Stimulated activated CD4-positive, alpha-beta T cell treated with anti-CD3 and anti-CD28 coated beads, Interleukin-2, amount 100 ng/mL, for 24 hours (primary cell): ENCODE measurements around the gene PDE4B.
A peak's percentile ranks its signal among the peaks of the same experiment; 100 is the strongest.

Experiments used
- DNase-seq, 2 donors: peaks; one replicate each; pipeline ENCODE4 v3.0.0-alpha.2; 2020

Gene PDE4B

DNA sequence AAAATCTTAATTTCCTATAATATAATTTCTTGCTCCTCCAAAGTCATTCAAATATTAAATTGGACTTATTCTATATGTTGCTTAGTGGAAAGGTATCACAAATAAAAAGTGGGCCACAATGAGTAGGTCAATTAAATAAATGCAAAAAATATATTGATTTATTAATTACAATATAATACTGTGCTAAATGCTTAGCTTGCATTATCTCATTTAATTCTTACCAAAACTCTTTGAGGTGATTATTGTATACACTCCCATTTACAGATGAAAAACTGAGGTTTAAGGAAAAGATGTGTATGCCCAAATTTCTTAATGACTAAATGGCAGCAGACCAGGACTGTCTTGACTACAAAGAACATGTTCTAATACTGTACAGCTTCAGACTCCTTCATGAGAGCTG is 415.9 kb downstream of the PDE4B start:
- DNase-seq: no peak

GRCh38 chr1:66210635-66211244 is 418.0 kb downstream of the PDE4B start:
- no peak for DNase-seq

DNA sequence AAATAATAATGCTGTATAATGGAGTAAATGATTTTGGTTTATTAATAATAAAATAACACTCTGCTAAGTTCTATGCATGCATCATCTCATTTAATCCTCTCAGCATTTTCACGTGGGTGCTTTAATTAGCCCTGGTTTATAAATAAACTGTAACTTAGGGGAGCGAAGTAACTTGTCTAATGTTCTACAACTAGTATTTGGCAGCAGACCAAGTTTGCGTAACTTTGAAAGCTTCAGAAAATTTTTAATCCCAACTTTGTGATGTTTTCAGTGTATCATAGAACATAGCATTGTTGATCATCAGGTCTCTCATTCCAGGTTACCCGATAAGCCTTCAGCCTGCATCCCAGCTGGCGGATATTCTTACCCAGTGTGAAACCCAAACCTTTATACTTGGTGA is 418.8 kb downstream of the PDE4B start:
- DNase-seq: no peak

- no peak for DNase-seq
Measured at GRCh38 chr1:66213491-66213890, 420.8 kb downstream of the PDE4B start.

GRCh38 chr1:66214901-66215300 is 422.2 kb downstream of the PDE4B start:
- no peak for DNase-seq

- DNase-seq: no peak
Measured at GRCh38 chr1:66217021-66217420, 424.3 kb downstream of the PDE4B start.

GRCh38 chr1:66217561-66217960 is 424.9 kb downstream of the PDE4B start:
- no peak for DNase-seq

GRCh38 chr1:66220477-66220876 is 427.8 kb downstream of the PDE4B start:
- no peak for DNase-seq

- DNase-seq: no peak
Measured at GRCh38 chr1:66223681-66224080, 431.0 kb downstream of the PDE4B start.

GRCh38 chr1:66226985-66227384 is 434.3 kb downstream of the PDE4B start:
- no peak for DNase-seq

- no peak for DNase-seq
Measured at GRCh38 chr1:66227966-66228365, 435.3 kb downstream of the PDE4B start.

DNA sequence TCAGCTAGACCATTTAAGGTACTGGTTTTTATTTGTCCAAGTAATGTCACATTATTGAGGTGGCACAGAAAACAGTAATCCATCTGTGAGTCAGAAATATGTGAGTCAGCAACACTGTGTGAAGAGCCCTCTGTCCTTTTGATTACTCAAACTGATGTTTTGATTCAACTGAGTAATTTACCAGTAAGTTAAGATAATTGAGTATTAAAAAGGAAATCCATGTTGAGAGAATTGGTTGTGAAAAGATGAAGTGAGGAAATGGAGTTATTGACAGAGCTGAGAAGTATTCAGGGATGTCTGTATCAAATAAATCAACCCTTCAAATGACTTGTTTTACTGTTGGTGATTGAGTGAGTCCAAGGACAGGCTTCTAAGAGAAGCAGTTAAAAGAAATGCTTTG is 438.5 kb downstream of the PDE4B start:
- DNase-seq: no peak

- no peak for DNase-seq
Measured at GRCh38 chr1:66231681-66232463, 439.2 kb downstream of the PDE4B start.

DNA sequence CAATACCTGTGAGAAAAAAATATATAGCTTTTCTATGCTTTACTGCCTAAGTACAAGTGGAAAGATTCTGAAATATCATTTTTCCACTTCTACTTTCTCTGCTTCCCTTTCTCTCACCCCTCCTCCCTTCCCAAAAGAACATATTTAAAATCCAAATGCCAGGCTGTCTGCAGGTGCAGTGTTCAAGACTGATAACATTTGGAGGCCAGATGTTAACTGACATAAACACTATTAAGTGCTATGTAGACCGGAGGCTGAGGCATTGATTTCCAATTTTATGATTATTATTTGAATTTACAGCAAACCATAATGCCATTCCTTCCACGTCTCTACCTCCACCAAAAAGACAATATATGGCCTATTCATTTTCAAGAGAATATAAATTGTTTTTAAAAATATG is 444.3 kb downstream of the PDE4B start:
- no peak for DNase-seq

DNA sequence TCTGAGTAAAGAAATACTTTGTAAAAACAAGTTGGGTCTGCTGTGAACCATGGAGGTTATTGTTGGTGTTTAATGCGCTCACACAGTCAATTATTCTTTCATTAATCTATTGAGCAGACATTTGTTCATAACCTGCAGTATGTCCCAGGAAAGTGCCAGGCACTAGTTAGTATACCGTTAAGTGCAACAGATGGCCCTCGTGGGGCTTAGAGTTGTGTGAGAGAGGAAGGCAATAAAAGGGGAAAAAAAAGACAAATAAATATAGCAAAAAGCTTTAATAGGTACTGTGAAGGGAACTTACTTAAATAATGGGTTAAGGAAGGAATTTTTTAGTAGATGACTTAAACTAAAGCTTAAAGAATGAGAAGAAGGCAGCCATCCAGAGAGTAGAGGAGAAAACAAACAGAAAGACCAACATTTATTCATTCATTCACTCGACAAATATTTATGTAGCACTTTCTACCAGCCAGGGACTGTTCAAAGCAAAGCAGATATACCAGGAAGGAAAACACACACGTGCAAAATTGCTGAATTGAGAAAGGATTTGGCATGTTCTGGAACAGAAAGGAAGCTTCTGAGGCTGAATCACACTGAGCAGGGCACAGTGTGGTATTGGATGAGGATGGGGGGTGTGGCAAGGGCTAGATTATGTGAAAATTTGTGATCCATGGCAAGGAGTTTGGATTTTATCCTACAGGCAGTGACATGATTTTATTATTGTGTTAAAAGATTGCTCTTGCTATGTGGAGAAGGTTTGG is 445.2 kb downstream of the PDE4B start:
- no peak for DNase-seq

DNA sequence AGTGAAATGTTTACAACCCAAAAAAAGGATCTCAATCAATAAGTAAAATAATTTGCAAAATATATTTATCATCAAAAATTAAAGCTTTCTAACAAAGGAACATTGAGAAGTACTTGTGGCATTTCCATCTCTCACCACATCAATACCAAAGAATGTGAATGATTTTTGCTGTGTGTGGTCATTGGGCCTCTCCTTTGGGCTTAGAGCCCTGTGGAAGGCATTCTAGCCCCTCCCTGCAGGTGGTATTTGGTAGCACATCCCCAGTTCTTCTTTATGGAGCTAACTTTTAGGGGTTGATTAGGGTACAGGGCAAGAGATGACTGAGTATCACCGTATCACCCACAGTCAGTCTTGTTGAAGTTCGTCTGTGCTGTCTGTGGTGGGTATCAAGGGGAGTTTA is 447.1 kb downstream of the PDE4B start:
- DNase-seq: no peak

- DNase-seq: no peak
Measured at GRCh38 chr1:66240491-66241484, 448.1 kb downstream of the PDE4B start.

DNA sequence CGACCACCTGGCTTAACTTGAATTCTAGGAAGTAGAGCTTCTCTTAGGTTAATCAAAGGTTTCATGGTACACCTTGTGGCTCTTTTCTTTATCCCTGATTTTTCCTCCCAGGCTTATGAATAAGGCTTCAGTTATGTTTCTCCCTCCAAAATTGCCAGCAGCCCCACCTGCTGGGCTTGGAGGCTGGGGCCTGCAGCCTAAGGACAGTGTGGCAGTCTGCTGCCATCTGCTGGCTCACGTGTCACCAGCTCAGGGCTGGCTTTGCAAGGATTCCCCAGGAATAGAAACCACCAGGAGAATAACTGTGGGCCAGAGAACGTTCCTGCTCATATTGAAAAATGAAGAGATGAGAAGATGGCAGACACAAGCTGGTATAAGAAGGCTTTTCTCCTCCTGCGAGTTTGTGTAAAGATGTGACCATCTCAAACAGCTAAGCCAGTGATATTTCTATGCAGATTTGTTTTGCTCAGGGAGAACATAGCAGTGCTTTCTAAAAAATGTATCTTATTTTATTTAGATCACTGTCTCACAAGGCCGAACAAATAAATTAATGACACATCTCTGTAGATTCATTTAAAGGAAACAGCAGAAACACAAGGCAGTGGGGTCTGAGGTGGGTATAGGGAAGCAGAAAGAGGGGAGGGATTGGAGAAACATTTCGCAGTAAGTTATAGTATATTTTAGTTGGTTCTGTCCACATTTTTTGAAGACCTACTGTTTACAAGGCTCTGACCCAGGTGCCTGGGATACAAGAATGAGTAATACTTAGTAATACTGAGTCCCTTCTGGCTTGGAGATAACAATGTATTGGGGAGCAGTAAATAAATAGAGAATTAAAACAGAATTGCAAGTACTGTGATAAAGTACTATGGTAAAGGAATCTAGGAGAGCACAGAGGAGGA is 450.2 kb downstream of the PDE4B start:
- DNase-seq: peak; percentile 77 to 79

GRCh38 chr1:66243548-66244130 is 450.9 kb downstream of the PDE4B start:
- DNase-seq: peak in 1 of 2 donors; percentile 38

- DNase-seq: no peak
Measured at GRCh38 chr1:66244429-66244828, 451.7 kb downstream of the PDE4B start.

DNA sequence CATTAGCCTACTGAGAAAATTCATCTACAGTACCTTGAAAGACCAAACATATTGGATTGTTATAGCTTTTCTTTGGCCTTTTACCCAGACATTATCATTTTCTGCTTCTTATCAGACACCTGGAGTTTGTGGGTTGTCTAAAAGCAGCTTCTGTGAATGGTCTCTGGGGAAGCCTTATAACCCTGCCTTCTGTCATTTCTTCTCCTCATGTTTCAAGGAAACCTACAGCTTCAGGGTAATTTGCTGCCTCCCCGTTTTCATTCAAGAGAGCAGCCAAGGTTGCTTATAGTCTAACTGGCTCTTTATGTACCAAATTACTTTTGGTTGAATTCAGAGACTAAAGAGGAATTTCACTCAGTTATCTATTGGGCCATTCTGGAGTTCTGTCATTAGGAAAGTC is 453.0 kb downstream of the PDE4B start:
- DNase-seq: no peak
